ENCODE measurements around the gene OVCA2. TPM values are rescaled to one million over a fixed set of nuclear protein-coding genes. Genes with fewer than 3 reads are reported as not detected.
A peak's percentile ranks its signal among the peaks of the same experiment; 100 is the strongest.

The OVCA2 gene
- polyA plus RNA-seq, 2 of the 4 experiments (the other 2 are of a cell fraction) = 54.6 to 66.3 TPM

- TF ChIP-seq ELK1 (IDR thresholded peaks at IDR 0.05; ENCODE audit: low read depth, low read length) = no peak
- WGBS (ENCODE audit: missing lambda C conversion rate) = 95% methylated on average over 16 of the region's 16 CpGs
- no peak for ATAC-seq
Observed at GRCh38 chr17:1995321-1995892, 46.4 kb upstream of the OVCA2 start.

GRCh38 chr17:1995907-1996799 is 45.7 kb upstream of the OVCA2 start:
- DNase-seq (ENCODE audit: low read depth in 1 of 2, low spot score in 1 of 2) (no peak), FAIRE-seq (no peak), ATAC-seq (no peak)
- peaks cover 43% of the 10 kb centered on the region for H3K4me1 ChIP-seq
- 93% methylated on average over 13 of the region's 14 CpGs for WGBS (ENCODE audit: missing lambda C conversion rate)
- H3K4me2 ChIP-seq = peak overlapping the region; percentile 93
- ChIA-PET CTCF (interaction anchor here (1.4 to 10.6 kb wide), 4 partner anchors 29 to 86 kb away, joined by 5 to 81 read pairs (median 12); partner anchors contain the start of gene RTN4RL1), POLR2A (interaction anchor here (0.9 kb wide), 1 partner anchor 30 kb away, joined by 5 read pairs; no protein-coding TSS in a partner anchor)
- H3K9me3 ChIP-seq = no peaks in the 10 kb centered on the region
- TF ChIP-seq HDAC2 (IDR thresholded peaks at IDR 0.05) (no peak), CHD4 (IDR thresholded peaks at IDR 0.05; ENCODE audit: borderline replicate concordance) (no peak), MYC (IDR thresholded peaks at IDR 0.05; ENCODE audit: borderline replicate concordance, low read length) (no peak), FOXS1 (CRISPR knock-in tag; IDR thresholded peaks at IDR 0.05) (no peak), ELK1 (IDR thresholded peaks at IDR 0.05; ENCODE audit: low read depth, low read length) (no peak), TFCP2L1 (CRISPR knock-in tag; IDR thresholded peaks at IDR 0.05) (no peak), REST (IDR thresholded peaks at IDR 0.05) (no peak), MAX (IDR thresholded peaks at IDR 0.05) (no peak), JUN (IDR thresholded peaks at IDR 0.05) (no peak)
- TF ChIP-seq, protein P1, sequence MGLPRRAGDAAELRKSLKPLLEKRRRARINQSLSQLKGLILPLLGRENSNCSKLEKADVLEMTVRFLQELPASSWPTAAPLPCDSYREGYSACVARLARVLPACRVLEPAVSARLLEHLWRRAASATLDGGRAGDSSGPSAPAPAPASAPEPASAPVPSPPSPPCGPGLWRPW (IDR thresholded peaks at IDR 0.05) = no peak
- TF ChIP-seq, protein P2, sequence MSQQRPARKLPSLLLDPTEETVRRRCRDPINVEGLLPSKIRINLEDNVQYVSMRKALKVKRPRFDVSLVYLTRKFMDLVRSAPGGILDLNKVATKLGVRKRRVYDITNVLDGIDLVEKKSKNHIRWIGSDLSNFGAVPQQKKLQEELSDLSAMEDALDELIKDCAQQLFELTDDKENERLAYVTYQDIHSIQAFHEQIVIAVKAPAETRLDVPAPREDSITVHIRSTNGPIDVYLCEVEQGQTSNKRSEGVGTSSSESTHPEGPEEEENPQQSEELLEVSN (IDR thresholded peaks at IDR 0.05; ENCODE audit: borderline replicate concordance, low read depth) = no peak
- TF ChIP-seq, protein P3, sequence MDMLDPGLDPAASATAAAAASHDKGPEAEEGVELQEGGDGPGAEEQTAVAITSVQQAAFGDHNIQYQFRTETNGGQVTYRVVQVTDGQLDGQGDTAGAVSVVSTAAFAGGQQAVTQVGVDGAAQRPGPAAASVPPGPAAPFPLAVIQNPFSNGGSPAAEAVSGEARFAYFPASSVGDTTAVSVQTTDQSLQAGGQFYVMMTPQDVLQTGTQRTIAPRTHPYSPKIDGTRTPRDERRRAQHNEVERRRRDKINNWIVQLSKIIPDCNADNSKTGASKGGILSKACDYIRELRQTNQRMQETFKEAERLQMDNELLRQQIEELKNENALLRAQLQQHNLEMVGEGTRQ (IDR thresholded peaks at IDR 0.05) = no peak
- H3K4me3 ChIP-seq = no peak overlapping the region
- peak overlapping the region; percentile 95 to 96 for H3K27ac ChIP-seq

More at GRCh38 chr17:1995321-1995892, 46.4 kb upstream of the OVCA2 start:
- Histone ChIP-seq H3K9me3 (no peaks in the 10 kb centered on the region), H3K4me1 (peaks cover 43% of the 10 kb centered on the region), H3K27ac (peak overlapping the region; percentile 95 to 96; a peak in 4 of 6 replicates), H3K4me2 (no peak overlapping the region), H3K4me3 (no peak overlapping the region)
- FAIRE-seq (peak; percentile 13), DNase-seq (ENCODE audit: low read depth in 1 of 2, low spot score in 1 of 2) (no peak)
- ChIA-PET POLR2A (no interaction called here), CTCF (interaction anchor here (1.0 to 10.6 kb wide), 4 partner anchors 12 to 85 kb away, joined by 3 to 81 read pairs (median 12); partner anchors contain the start of genes OVCA2 and RTN4RL1)

Measured in A549 (cell line).